NCI-H345 (cell line): ENCODE results near the gene MOBP.
"Not testable (repeated sequence)": the region's sequence is repeated elsewhere in the genome, so short reads cannot be mapped to it uniquely, and the experiment has no call there.

Experiments
- DNase-seq: peaks from one replicate; lab custom pipeline; 2025; lab: John Stamatoyannopoulos, UW

Gene MOBP

GRCh38 chr3:39467394-39468107 lies at the start of gene MOBP:
MOBP (plus strand) TSS chr3:39467680; CDS start chr3:39502070, 34,390 bp downstream.
- DNase-seq: no peak

GRCh38 chr3:39418556-39419225 lies 48.8 kb upstream of the MOBP start:
- DNase-seq: not testable (repeated sequence)

- no peak for DNase-seq
These were observed 47.7 kb upstream of the MOBP start for GRCh38 chr3:39419742-39420315.

GRCh38 chr3:39420543-39420942 lies 46.9 kb upstream of the MOBP start:
- DNase-seq: no peak

GRCh38 chr3:39423436-39423970 lies 44.0 kb upstream of the MOBP start:
- DNase-seq: no peak

GRCh38 chr3:39426312-39426711 lies 41.2 kb upstream of the MOBP start:
- DNase-seq: no peak

GRCh38 chr3:39427506-39427905 lies 40.0 kb upstream of the MOBP start:
- no peak for DNase-seq

GRCh38 chr3:39428745-39429201 lies 38.7 kb upstream of the MOBP start:
- DNase-seq: no peak

- no peak for DNase-seq
These were observed 38.0 kb upstream of the MOBP start for GRCh38 chr3:39429466-39429865.

GRCh38 chr3:39432342-39432741 lies 35.1 kb upstream of the MOBP start:
- no peak for DNase-seq

GRCh38 chr3:39433642-39434041 lies 33.8 kb upstream of the MOBP start:
- no peak for DNase-seq

GRCh38 chr3:39434574-39434973 lies 32.9 kb upstream of the MOBP start:
- no peak for DNase-seq

GRCh38 chr3:39435006-39435748 lies 32.3 kb upstream of the MOBP start:
- DNase-seq: peak; percentile 44

GRCh38 chr3:39438880-39439279 lies 28.6 kb upstream of the MOBP start:
- no peak for DNase-seq

- no peak for DNase-seq
These were observed 27.2 kb upstream of the MOBP start for GRCh38 chr3:39440316-39440715.

GRCh38 chr3:39443530-39443929 lies 23.9 kb upstream of the MOBP start:
- no peak for DNase-seq

GRCh38 chr3:39445927-39446326 lies 21.6 kb upstream of the MOBP start:
- DNase-seq: no peak

- DNase-seq: no peak
These were observed 21.0 kb upstream of the MOBP start for GRCh38 chr3:39446444-39446843.

GRCh38 chr3:39447637-39448483 lies 19.6 kb upstream of the MOBP start:
- peak; percentile 72 for DNase-seq

- no peak for DNase-seq
These were observed 18.8 kb upstream of the MOBP start for GRCh38 chr3:39448506-39449233.

GRCh38 chr3:39449796-39450195 lies 17.7 kb upstream of the MOBP start:
- no peak for DNase-seq
